NCI-H2107 treated with DMSO at 0.1 percent for 48 hours (cell line): ENCODE data around the gene WDR31.
A peak's percentile ranks its signal among the peaks of the same experiment; 100 is the strongest.

Source experiments
- DNase-seq: peaks from one replicate; lab custom pipeline; 2025; ENCODE audit not compliant: unreplicated experiment; lab: John Stamatoyannopoulos, UW

Gene WDR31

GRCh38 chr9:113341712-113342410 lies 1.8 kb upstream of the WDR31 start:
- DNase-seq, result no peak

- DNase-seq, result no peak
Measured at GRCh38 chr9:113337714-113338113, 2.4 kb downstream of the WDR31 start.

- peak; percentile 17 for DNase-seq
Measured at GRCh38 chr9:113331780-113332179, 8.3 kb downstream of the WDR31 start.

- DNase-seq, result no peak
Measured at GRCh38 chr9:113328045-113328782, 11.9 kb downstream of the WDR31 start.

- DNase-seq, result no peak
Measured at GRCh38 chr9:113326230-113326629, 13.8 kb downstream of the WDR31 start.

GRCh38 chr9:113322671-113323070 lies 17.4 kb downstream of the WDR31 start:
- no peak for DNase-seq

- DNase-seq, result no peak
Measured at GRCh38 chr9:113320051-113320450, 20.0 kb downstream of the WDR31 start.

- no peak for DNase-seq
Measured at GRCh38 chr9:113319054-113319453, 21.0 kb downstream of the WDR31 start.

- DNase-seq, result no peak
Measured at GRCh38 chr9:113317777-113318176, 22.3 kb downstream of the WDR31 start.

GRCh38 chr9:113316030-113316429 lies 24.0 kb downstream of the WDR31 start:
- DNase-seq, result no peak

GRCh38 chr9:113315231-113315630 lies 24.8 kb downstream of the WDR31 start:
- no peak for DNase-seq

- DNase-seq, result no peak
Measured at GRCh38 chr9:113313261-113313660, 26.8 kb downstream of the WDR31 start.

GRCh38 chr9:113311961-113312360 lies 28.1 kb downstream of the WDR31 start:
- no peak for DNase-seq

GRCh38 chr9:113310538-113310937 lies 29.5 kb downstream of the WDR31 start:
- DNase-seq, result no peak

- DNase-seq, result no peak
Measured at GRCh38 chr9:113309204-113309813, 30.8 kb downstream of the WDR31 start.

GRCh38 chr9:113307396-113307975 lies 32.6 kb downstream of the WDR31 start:
- no peak for DNase-seq

- no peak for DNase-seq
Measured at GRCh38 chr9:113306566-113306965, 33.5 kb downstream of the WDR31 start.

- no peak for DNase-seq
Measured at GRCh38 chr9:113302792-113303418, 37.2 kb downstream of the WDR31 start, which contains the start of gene RNF183. TSS of gene RNF183 (minus strand) at chr9:113303376. CDS start at chr9:113298184, 5,192 bp downstream.

- no peak for DNase-seq
Measured at GRCh38 chr9:113301548-113301947, 38.5 kb downstream of the WDR31 start.

- peak; percentile 20 for DNase-seq
Measured at GRCh38 chr9:113299800-113300292, 40.2 kb downstream of the WDR31 start.
